KBM-7 (cell line): ENCODE measurements around the gene DDX3X.
"Not testable (repeated sequence)": the region's sequence is repeated elsewhere in the genome, so short reads cannot be mapped to it uniquely, and the experiment has no call there.

Experiments used
- DNase-seq: peaks from one replicate; pipeline ENCODE4 v3.0.0-alpha.2; 2015
- in situ Hi-C: fragments of 300-500 bp; cut with MboI; formaldehyde crosslinking; loops from 2 replicates; pipeline ENCODE4 v1.14.3; 2020; ENCODE audit warnings: low sequenced_read_pairs, low pct_unique_long_range_greater_than_20kb, mixed read lengths

The DDX3X gene

GRCh38 chrX:41350976-41351569 is 17.1 kb downstream of the DDX3X start:
- no peak for DNase-seq
- in situ Hi-C loops, result no loop called here

DNA sequence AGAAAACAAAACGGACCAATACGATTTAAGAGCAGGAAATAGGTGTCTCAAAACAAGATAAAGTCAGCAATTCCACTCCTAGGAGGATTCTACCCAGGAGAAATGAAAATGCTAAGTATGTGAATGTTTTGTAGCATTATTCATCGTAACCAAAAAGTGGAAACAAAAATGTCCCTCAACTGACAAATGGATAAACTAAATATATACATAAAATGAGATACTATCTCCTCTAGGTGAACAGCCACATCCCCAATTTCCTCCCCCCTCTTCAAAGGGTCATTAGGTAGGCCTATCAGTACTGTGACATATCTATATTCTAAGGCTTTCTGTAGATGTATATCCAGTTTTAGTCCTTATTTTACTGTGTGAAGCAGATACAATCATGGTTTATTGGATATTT is 18.0 kb downstream of the DDX3X start:
- in situ Hi-C loops, result no loop called here
- no peak for DNase-seq

GRCh38 chrX:41352329-41352838 is 18.4 kb downstream of the DDX3X start:
- DNase-seq, result no peak

DNA sequence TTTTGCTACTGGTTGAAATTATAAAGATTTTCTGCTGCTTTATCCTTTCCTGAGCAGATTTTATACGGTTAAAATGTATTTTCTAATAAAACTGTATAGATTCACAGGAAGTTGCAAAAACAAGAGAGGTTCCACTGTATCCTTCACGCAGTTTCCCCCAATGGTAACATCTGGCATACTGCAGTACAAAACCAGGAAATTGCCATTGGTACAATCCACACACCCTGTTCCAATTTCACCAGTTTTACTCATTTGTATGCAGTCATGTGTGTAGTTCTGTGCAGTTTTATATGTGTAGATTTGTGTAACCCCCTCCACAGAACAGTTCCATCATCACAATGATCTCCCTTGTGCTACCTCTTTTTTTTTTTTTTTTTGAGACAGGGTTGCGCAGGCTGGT is 20.0 kb downstream of the DDX3X start:
- in situ Hi-C loops, result no loop called here
- no peak for DNase-seq

More at GRCh38 chrX:41352329-41352838, 18.4 kb downstream of the DDX3X start:
- in situ Hi-C loops, result no loop called here

- no peak for DNase-seq
- in situ Hi-C loops, result no loop called here
Measured at GRCh38 chrX:41369152-41369551, 35.2 kb downstream of the DDX3X start.

GRCh38 chrX:41371575-41371974 is 37.6 kb downstream of the DDX3X start:
- DNase-seq, in situ Hi-C loops: not testable (repeated sequence)

DNA sequence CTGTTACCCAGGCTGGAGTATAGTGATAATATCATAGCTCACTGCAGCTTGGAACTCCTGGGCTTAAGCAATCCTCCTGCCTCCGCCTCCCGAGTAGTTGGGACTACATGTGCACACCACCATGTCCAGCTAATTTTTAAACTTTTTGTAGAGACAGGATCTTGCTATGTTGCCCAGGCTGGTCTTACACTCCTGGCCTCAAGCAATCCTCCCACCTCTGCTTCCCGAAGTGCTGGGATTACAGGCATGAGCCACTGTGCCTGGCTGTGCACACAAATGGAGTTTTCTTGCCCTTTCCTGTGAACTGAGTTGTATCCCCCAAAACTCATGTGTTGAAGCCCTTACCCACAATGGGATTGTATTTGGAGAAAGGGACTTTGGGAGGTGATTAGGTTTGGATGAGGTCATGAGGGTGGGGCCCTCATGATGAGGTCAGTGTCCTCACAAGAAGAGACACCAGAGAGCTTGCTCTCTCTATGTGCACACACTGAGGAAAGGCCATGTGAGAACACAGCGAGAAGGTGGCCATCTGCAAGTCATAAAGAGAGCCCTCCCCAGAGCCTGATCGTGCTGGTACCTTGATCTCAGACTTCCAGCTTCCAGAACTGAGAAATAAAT is 40.1 kb downstream of the DDX3X start:
- in situ Hi-C loops, result no loop called here
- no peak for DNase-seq

DNA sequence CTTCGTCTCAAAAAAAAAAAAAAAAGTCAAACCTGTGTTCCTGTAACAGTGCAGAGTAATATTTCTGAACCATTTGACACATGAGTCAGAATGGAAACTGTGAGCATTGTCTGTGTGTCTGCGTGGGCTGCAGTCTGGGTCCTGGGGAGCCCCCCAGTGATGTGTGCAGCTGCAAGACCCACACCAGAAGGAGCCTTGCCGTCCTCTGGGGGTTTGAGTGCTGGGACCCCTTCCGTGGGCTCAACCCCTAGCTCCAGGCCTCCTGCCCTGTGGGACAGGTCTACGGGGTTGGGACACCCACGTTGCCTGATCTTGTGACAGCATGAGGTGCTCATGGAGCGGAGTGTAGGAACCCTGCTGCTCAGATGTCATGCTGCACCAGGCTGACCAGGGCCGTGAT is 43.7 kb downstream of the DDX3X start:
- in situ Hi-C loops, result no loop called here

DNA sequence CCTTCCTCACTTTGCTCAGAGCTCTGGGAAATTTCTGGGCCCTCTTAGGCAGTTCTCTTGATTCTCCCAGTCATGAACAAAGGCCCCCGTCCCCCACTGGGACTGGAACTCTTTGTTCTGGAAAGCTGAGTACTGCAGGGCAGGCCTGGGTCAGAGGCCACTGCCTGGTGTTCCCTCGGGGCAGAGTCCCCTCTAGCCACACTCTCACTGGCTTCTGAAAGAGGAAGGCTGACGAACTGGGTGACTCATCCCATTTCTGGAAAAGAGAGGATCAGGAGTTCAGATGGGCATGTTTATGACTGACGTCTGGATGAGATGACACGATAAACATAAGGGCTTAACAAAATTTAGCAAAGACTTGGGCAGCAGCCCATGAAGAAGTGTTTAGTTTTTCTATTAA is 47.7 kb downstream of the DDX3X start:
- peak; percentile 24 for DNase-seq
- in situ Hi-C loops, result no loop called here

More for the DNA sequence above, 43.7 kb downstream of the DDX3X start:
- no peak for DNase-seq

- DNase-seq, result peak; percentile 65
- in situ Hi-C loops, result no loop called here
Measured at GRCh38 chrX:41382714-41383645, 49.0 kb downstream of the DDX3X start.

DNA sequence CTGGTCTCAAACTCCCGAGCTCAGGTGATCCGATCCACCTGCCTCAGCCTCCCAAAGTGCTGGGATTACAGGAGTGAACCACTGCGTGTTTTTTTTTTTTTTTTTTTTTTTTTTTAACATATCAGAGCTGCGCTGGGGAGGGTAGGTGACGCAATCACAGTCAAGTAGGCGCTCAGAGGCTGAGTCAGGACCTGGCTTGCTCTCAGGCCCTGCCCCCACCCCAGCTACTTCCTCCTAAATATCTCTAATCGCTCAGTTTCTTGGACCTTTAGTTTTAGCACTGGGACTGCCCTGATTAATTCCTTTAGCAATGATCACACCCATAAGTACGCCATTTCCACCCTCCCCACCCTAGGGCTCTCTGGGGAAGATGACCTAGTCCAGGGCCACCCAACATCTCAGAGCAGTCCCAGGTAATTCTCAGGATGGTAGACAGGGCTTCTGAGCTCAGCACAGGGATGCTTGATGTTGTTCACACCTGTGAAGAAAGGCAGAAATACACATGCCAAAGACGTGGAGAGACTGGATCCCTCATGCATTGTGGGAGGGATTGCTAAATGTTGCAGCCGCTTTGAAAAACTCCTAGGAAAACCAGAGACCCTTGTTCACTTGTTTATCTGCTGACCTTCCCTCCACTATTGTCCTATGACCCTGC is 50.2 kb downstream of the DDX3X start:
- in situ Hi-C loops, result no loop called here
- peak; percentile 87 for DNase-seq

- in situ Hi-C loops, result no loop called here
- no peak for DNase-seq
Measured at GRCh38 chrX:41386222-41386990, 52.4 kb downstream of the DDX3X start.

- DNase-seq, result no peak
- in situ Hi-C loops, result no loop called here
Measured at GRCh38 chrX:41388543-41388942, 54.6 kb downstream of the DDX3X start.

- DNase-seq, result no peak
- in situ Hi-C loops, result no loop called here
Measured at GRCh38 chrX:41389311-41389888, 55.4 kb downstream of the DDX3X start.

DNA sequence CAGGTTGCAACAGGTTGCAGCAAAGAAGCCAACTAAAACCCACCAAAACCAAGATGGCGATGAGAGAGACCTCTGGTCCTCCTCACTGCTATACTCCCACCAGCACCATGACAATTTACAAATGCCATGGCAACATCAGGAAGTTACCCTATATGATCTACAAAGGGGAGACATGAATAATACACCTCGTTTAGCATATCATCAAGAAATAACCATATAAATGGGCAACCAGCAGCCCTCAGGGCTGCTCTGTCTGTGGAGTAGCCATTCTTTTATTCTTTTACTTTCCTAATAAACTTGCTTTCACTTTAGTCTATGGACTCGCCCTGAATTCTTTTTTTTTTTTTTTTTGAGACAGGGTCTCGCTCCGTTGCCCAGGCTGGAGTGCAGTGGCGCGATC is 56.6 kb downstream of the DDX3X start:
- in situ Hi-C loops, result not testable (repeated sequence)

GRCh38 chrX:41391606-41392005 is 57.6 kb downstream of the DDX3X start:
- in situ Hi-C loops, result no loop called here
- DNase-seq, result no peak

More for the DNA sequence above, 56.6 kb downstream of the DDX3X start:
- DNase-seq, result not testable (repeated sequence)

- no peak for DNase-seq
- in situ Hi-C loops, result no loop called here
Measured at GRCh38 chrX:41394293-41394692, 60.3 kb downstream of the DDX3X start.

- in situ Hi-C loops, result no loop called here
Measured at GRCh38 chrX:41397219-41397618, 63.3 kb downstream of the DDX3X start.

More at GRCh38 chrX:41397219-41397618, 63.3 kb downstream of the DDX3X start:
- no peak for DNase-seq
